K562 (cell line): ENCODE measurements around the gene IGF2BP1.
A peak's percentile ranks its signal among the peaks of the same experiment; 100 is the strongest.

ENCODE experiments used
- EP300 ChIP-seq: IDR thresholded peaks from 2 replicates; pipeline ENCODE4 v1.6.1; 2012; ENCODE audit warnings: low read length, improper control_type of control experiment
- GABPA ChIP-seq: fragments of 200-800 bp; sonication (Bioruptor generic); conservative IDR thresholded peaks from 2 replicates; pipeline ENCODE4 v1.6.1; 2016; ENCODE audit warnings: low read depth, missing genetic modification characterization, missing compliant biosample characterization
- HNRNPL ChIP-seq: fragments of 200-400 bp; formaldehyde crosslinking; IDR thresholded peaks from 2 replicates; pipeline ENCODE4 v1.6.1; 2017; ENCODE audit warnings: low read depth, mild to moderate bottlenecking, low read length

DNA sequence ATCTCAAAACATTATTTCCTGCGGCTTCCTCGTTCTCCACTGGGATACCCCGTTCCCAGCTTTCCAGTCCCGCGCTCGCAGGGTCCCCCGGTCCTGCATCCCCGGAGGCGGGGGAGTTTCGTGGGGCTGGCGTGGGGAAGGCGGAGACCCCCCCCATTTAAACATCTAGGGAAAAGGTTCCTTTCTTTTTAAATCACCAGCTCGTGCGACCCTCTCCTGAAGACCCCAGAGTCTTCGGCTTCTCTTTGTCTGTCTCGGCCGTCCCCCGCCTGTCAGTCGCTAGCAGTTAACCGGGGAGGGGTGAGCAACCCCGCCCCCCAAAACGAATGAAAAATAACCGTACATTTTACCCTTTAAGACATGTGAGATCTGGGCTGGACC lies 473 bp upstream of the IGF2BP1 start:
- TF ChIP-seq EP300, result peak; percentile 23; the same call in 1 of the 2 replicates
- TF ChIP-seq GABPA, result no peak
- no peak for TF ChIP-seq HNRNPL
